Epithelial cell of prostate (primary cell): ENCODE data around the gene KRTAP10-11.
"Not testable (repeated sequence)": the region's sequence is repeated elsewhere in the genome, so short reads cannot be mapped to it uniquely, and the experiment has no call there.

Source experiments
- DNase-seq: peaks from one replicate; pipeline ENCODE4 v3.0.0-alpha.2; 2011; ENCODE audit warnings: low read depth, low spot score
- H3K27ac ChIP-seq: fragments of 450-650 bp; 2 replicates; pipeline ENCODE4 v1.5.1; 2017; ENCODE audit warnings: mild to moderate bottlenecking

KRTAP10-11 gene

DNA sequence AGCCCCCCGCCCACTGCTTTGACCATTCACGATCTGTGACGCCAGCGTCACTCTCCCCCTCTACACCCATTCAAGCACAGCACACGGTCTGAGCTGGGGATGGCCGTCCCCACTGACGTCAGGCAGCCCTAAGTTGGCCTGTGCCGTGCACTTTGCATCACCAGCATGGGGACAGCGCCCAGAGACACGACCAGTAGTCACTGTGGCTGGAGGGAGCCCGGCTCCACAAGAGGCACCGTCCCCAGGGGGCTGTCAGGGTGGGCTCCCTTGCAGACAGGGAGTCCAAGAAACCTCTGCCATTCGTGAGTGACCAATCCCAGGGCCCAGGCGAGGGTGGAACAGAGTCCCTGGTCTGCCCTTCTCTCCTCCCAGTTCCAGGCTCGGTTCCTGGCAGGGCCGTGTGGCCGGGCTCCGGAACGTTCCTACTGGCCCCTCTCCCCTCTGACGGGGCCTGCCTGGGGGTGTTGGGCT, 32.0 kb upstream of the KRTAP10-11 start:
- no peak overlapping the region for H3K27ac ChIP-seq
- no peak for DNase-seq

DNA sequence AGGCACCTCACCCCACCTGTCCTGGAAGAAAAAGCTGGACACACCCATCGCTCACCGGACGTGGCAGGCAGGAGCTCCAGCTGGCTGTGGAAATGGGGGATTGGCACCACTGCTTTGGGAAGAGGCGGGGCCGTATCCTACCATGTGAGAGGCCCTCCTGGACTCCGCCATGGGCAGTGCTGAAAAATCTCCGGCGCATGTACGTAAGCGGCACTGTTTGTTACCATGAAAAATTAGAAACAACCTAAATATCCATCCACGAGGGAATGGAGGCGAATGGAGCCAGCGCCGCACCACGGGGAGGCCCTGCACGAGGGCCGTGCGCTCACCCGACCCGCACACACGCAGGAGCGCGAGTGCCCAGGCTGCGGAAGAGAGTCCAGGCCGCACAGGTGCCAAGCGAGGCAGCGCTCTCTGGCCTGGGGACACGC, 31.2 kb upstream of the KRTAP10-11 start:
- DNase-seq, result no peak
- no peak overlapping the region for H3K27ac ChIP-seq

DNA sequence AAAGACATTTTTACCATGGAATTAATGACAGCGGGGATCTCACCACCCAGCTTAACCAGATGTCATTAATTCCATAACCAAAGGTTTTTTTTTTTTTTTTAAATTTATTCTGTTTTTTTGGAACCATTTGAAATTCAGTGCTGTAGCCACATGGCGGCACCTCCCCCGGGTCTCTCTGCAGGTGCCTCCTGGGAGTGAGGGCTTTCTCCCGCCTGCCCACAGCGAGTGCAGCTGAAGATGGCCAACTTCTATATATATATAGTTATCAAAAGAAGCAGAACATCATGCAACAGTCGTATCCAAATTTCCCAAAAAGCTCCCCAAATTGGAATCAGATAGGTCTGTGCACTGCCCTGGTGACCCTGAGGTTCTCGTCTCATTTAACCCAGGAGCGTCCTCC, 30.7 kb upstream of the KRTAP10-11 start:
- no peak for DNase-seq
- no peak overlapping the region for H3K27ac ChIP-seq

GRCh38 chr21:44615911-44616590, 30.2 kb upstream of the KRTAP10-11 start:
- no peak overlapping the region for H3K27ac ChIP-seq
- DNase-seq, result no peak

- no peak for DNase-seq
- no peak overlapping the region for H3K27ac ChIP-seq
Measured at GRCh38 chr21:44616591-44616926, 29.7 kb upstream of the KRTAP10-11 start.

- no peak overlapping the region for H3K27ac ChIP-seq
- DNase-seq, result no peak
Measured at GRCh38 chr21:44617071-44617501, 29.1 kb upstream of the KRTAP10-11 start.

GRCh38 chr21:44618504-44618903, 27.7 kb upstream of the KRTAP10-11 start:
- no peak for DNase-seq

DNA sequence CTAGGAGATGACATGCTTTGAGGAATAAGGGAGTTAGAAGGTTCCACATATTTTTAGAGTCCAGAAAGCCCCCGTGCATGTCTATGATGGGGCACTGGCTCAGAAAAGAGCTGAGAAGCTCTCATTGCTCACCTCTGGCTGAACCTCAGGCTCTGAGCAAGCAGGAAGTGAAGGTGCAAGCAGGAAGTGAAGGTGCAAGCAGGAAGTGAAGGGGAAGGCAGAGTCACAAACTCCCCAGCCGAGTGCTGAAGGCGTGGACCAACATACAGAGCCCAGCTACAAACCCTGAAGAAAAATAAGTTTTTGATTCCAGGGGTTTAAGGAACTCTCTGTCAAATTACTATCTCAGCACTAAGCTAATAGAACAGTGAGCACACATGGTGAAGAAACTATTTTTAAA, 27.3 kb upstream of the KRTAP10-11 start:
- no peak overlapping the region for H3K27ac ChIP-seq
- DNase-seq, result no peak

More at GRCh38 chr21:44618504-44618903, 27.7 kb upstream of the KRTAP10-11 start:
- H3K27ac ChIP-seq, result no peak overlapping the region

GRCh38 chr21:44619886-44620285, 26.3 kb upstream of the KRTAP10-11 start:
- no peak for DNase-seq
- no peak overlapping the region for H3K27ac ChIP-seq

DNA sequence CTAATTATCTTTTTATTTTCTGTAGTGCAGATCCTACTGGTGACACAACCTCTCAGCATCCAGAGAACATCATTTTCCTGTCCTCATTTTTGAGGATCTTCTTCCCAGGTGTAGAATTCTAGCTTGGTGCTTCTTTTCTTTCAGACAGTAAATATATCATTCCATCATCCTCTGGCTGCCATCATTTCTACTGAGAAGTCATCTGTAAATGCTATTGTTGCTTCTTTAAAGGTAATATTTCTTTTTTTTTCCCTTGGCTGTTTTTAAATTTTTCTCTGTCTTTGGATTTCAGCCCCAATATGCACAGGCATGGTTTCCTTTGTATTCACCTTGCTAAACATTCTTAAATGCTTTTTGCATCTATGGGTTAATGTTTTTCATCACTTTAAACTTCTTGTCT, 22.6 kb upstream of the KRTAP10-11 start:
- no peak overlapping the region for H3K27ac ChIP-seq
- DNase-seq, result no peak

DNA sequence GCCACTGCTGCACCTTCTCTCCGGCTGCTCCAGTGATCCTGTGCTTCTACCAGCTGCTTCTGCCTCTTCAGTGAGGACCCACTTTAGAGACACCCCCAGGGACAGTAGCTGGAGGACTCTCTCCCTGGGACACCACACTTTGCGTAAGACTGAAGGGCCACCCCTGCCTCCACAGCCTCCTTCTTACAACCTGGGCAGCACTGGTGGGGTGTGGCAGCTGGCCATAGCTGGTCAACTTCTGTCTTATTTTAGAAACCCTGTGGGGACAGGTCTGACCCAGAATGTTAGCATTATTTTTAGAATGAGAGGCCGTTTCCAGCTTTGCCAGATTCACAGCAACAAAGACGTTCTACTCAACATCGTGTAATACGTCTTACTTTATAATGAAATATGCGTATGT, 20.5 kb upstream of the KRTAP10-11 start:
- H3K27ac ChIP-seq, result no peak overlapping the region
- DNase-seq, result no peak

DNA sequence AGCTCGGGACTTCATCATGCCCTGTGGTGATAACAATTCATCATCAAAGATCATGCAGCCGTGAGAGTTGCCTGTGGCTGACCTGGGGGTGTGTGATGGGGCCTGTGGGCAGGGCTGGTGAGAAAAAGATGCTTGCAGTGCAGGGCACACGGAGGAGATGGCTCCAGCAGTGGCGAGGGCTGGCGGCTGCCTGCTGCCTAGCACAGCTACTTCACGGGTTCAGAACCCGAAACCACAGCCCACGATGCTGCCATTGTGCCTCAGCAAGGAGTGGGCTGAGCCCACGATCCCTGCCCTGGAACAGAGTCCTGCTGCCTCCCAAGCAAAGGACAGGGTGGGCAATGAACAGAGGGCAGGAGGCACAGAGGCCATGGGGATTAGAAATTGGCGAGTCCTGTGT, 20.0 kb upstream of the KRTAP10-11 start:
- no peak for DNase-seq
- no peak overlapping the region for H3K27ac ChIP-seq

GRCh38 chr21:44626673-44627143, 19.5 kb upstream of the KRTAP10-11 start, which contains the start of gene KRTAP10-9:
KRTAP10-9 (plus strand) TSS chr21:44627093; CDS start chr21:44627172, 79 bp downstream.
- no peak within 1 kb of the TSS for H3K27ac ChIP-seq
- DNase-seq, result no peak

DNA sequence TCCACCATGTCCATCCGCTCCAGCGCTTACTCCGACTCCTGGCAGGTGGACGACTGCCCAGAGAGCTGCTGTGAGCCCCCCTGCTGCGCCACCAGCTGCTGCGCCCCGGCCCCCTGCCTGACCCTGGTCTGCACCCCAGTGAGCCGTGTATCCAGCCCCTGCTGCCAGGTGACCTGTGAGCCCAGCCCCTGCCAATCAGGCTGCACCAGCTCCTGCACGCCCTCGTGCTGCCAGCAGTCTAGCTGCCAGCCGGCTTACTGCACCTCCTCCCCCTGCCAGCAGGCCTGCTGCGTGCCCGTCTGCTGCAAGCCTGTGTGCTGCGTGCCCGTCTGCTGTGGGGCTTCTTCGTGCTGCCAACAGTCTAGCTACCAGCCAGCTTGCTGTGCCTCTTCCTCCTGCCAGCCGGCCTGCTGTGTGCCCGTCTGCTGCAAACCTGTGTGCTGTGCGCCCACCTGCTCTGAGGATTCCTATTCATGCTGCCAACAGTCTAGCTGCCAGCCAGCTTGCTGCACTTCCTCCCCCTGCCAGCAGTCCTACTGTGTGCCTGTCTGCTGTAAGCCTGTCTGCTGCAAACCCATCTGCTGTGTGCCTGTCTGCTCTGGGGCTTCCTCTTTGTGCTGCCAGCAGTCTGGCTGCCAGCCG, 18.9 kb upstream of the KRTAP10-11 start:
- DNase-seq, H3K27ac ChIP-seq: not testable (repeated sequence)

DNA sequence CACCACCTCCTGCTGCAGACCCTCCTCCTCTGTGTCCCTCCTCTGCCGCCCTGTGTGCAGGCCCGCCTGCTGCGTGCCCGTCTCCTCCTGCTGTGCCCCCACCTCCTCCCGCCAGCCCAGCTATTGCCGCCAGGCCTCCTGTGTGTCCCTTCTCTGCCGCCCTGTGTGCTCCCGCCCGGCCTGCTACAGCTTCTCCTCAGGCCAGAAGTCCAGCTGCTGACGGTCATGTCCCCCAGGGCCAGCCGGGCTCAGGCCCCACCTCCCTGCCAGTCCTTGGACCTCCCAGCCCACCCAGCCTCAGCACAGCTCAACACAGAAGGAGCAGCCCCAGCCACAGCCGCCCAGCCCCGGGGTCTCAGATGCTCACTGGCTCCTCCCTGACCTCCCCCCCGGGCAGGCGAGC, 18.4 kb upstream of the KRTAP10-11 start:
- not testable (repeated sequence) for H3K27ac ChIP-seq, DNase-seq

GRCh38 chr21:44628707-44629391, 17.4 kb upstream of the KRTAP10-11 start:
- H3K27ac ChIP-seq, result no peak overlapping the region
- DNase-seq, result no peak

- DNase-seq, result no peak
- H3K27ac ChIP-seq, result no peak overlapping the region
Measured at GRCh38 chr21:44630440-44630839, 15.8 kb upstream of the KRTAP10-11 start.

DNA sequence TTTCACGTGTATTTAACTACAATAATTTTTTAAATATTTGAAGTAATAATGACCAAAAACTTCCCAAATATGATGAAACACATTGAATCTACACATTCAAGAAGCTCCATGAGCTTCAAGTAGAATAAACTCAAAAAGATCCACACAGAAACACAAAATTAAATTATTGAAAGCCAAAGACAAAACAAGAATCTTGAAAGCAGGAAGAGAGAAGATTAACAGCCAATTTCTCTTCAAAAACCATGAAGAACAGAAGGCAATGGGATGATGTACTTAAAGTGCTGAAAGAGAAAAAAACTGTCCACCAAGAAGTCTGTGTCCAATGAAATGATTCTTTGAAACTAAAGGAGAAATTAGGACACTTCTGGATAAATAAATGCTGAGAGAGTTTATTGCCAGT, 14.1 kb upstream of the KRTAP10-11 start:
- no peak overlapping the region for H3K27ac ChIP-seq
- DNase-seq, result no peak

- no peak overlapping the region for H3K27ac ChIP-seq
- no peak for DNase-seq
Measured at GRCh38 chr21:44636209-44637017, 9.8 kb upstream of the KRTAP10-11 start.
